ENCODE data around the gene MCF2.

The MCF2 gene

GRCh38 chrX:139596068-139596467, 111.9 kb downstream of the MCF2 start:
- DNase-seq (ENCODE audit: low spot score) (no peak), FAIRE-seq (no peak)

- DNase-seq (ENCODE audit: low spot score) (no peak), FAIRE-seq (no peak)
Observed at GRCh38 chrX:139585613-139586012, 122.4 kb downstream of the MCF2 start.

GRCh38 chrX:139581068-139581467, 126.9 kb downstream of the MCF2 start:
- FAIRE-seq (no peak), DNase-seq (ENCODE audit: low spot score) (no peak)

GRCh38 chrX:139566981-139567380, 141.0 kb downstream of the MCF2 start:
- no peak for DNase-seq (ENCODE audit: low spot score)
- FAIRE-seq = no peak

- FAIRE-seq = no peak
- DNase-seq (ENCODE audit: low spot score) = no peak
Observed at GRCh38 chrX:139563251-139563650, 144.7 kb downstream of the MCF2 start.

GRCh38 chrX:139560221-139560620, 147.7 kb downstream of the MCF2 start:
- FAIRE-seq (no peak), DNase-seq (ENCODE audit: low spot score) (no peak)

GRCh38 chrX:139559383-139560042, 148.5 kb downstream of the MCF2 start:
- FAIRE-seq = no peak

GRCh38 chrX:139554991-139555675, 152.8 kb downstream of the MCF2 start:
- FAIRE-seq (no peak), DNase-seq (ENCODE audit: low spot score) (no peak)

More at GRCh38 chrX:139559383-139560042, 148.5 kb downstream of the MCF2 start:
- DNase-seq (ENCODE audit: low spot score) = peak; percentile 24

GRCh38 chrX:139554376-139554775, 153.6 kb downstream of the MCF2 start:
- FAIRE-seq = no peak
- no peak for DNase-seq (ENCODE audit: low spot score)

- FAIRE-seq (no peak), DNase-seq (ENCODE audit: low spot score) (no peak)
Observed at GRCh38 chrX:139544591-139544990, 163.4 kb downstream of the MCF2 start.

GRCh38 chrX:139543920-139544319, 164.0 kb downstream of the MCF2 start:
- FAIRE-seq (no peak), DNase-seq (ENCODE audit: low spot score) (no peak)

- no peak for FAIRE-seq
- no peak for DNase-seq (ENCODE audit: low spot score)
Observed at GRCh38 chrX:139542652-139543051, 165.3 kb downstream of the MCF2 start.

GRCh38 chrX:139538907-139539790, 168.8 kb downstream of the MCF2 start:
- no peak for FAIRE-seq

GRCh38 chrX:139533444-139533843, 174.5 kb downstream of the MCF2 start:
- FAIRE-seq (no peak), DNase-seq (ENCODE audit: low spot score) (no peak)

More at GRCh38 chrX:139538907-139539790, 168.8 kb downstream of the MCF2 start:
- no peak for DNase-seq (ENCODE audit: low spot score)

- DNase-seq (ENCODE audit: low spot score) (no peak), FAIRE-seq (no peak)
Observed at GRCh38 chrX:139532834-139533233, 175.1 kb downstream of the MCF2 start.
